ENCODE data around the gene CTSS.

GRCh38 chr1:150765296-150765976, at the start of gene CTSS:
- TF ChIP-seq CTCF (IDR thresholded peaks at IDR 0.05), result no peak
- TF ChIP-seq POLR2AphosphoS5 (IDR thresholded peaks at IDR 0.05), result peak; percentile 23 to 82 (median 70)
- TF ChIP-seq POLR2A (IDR thresholded peaks at IDR 0.05), result peak; percentile 71
